H9 (cell line): ENCODE data around the gene DMRT1. TPM values are rescaled to one million over a fixed set of nuclear protein-coding genes. Genes with fewer than 3 reads are reported as not detected.

ENCODE experiments used
- DNase-seq: peaks from one replicate; pipeline ENCODE4 v3.0.0-alpha.2; 2017
- H2AFZ ChIP-seq: one replicate; pipeline ENCODE4 v1.6.1; 2013; ENCODE audit warnings: mild to moderate bottlenecking, low read length, control low read depth, moderate library complexity
- H2AK5ac ChIP-seq: 2 replicates; pipeline ENCODE4 v1.6.1; 2013; ENCODE audit warnings: low read length, control low read depth, mixed read lengths; ENCODE audit not compliant: insufficient read length
- H2BK120ac ChIP-seq: one replicate; pipeline ENCODE4 v1.6.1; 2013; ENCODE audit warnings: low read depth, mild to moderate bottlenecking, low read length, control low read depth, inconsistent platforms; ENCODE audit not compliant: poor library complexity, severe bottlenecking
- H2BK12ac ChIP-seq: 2 replicates; pipeline ENCODE4 v1.6.1; 2013; ENCODE audit warnings: low read length, control low read depth, mixed read lengths, low read depth; ENCODE audit not compliant: insufficient read length
- H2BK15ac ChIP-seq: 2 replicates; pipeline ENCODE4 v1.6.1; 2013; ENCODE audit warnings: low read depth, low read length, control low read depth
- H2BK20ac ChIP-seq: one replicate; pipeline ENCODE4 v1.6.1; 2013; ENCODE audit warnings: low read depth, mild to moderate bottlenecking, low read length, control low read depth, inconsistent platforms; ENCODE audit not compliant: poor library complexity, severe bottlenecking
- H2BK5ac ChIP-seq: 2 replicates; pipeline ENCODE4 v1.6.1; 2013; ENCODE audit warnings: low read length, control low read depth, mixed read lengths; ENCODE audit not compliant: insufficient read length
- H3K14ac ChIP-seq: 2 replicates; pipeline ENCODE4 v1.6.1; 2013; ENCODE audit warnings: low read length, control low read depth; ENCODE audit not compliant: insufficient read depth
- H3K18ac ChIP-seq: 2 replicates; pipeline ENCODE4 v1.6.1; 2013; ENCODE audit warnings: low read depth, mild to moderate bottlenecking, mixed read lengths, low read length, control low read depth; ENCODE audit not compliant: insufficient read length
- H3K23ac ChIP-seq: 2 replicates; pipeline ENCODE4 v1.6.1; 2013; ENCODE audit warnings: low read length, control low read depth, mixed read lengths, low read depth; ENCODE audit not compliant: insufficient read length
- H3K23me2 ChIP-seq: 2 replicates; pipeline ENCODE4 v1.6.1; 2013; ENCODE audit warnings: low read depth, mild to moderate bottlenecking, mixed read lengths, low read length, control low read depth; ENCODE audit not compliant: insufficient read length, poor library complexity, severe bottlenecking
- H3K27ac ChIP-seq: 2 replicates; pipeline ENCODE4 v1.5.1; 2013; ENCODE audit warnings: low read length, control low read depth, mixed read lengths, low read depth; ENCODE audit not compliant: insufficient read length
- H3K27me3 ChIP-seq: 2 replicates; pipeline ENCODE4 v1.6.1; 2013; ENCODE audit warnings: low read length, control low read depth, inconsistent platforms; ENCODE audit not compliant: insufficient read depth
- H3K4ac ChIP-seq: 2 replicates; pipeline ENCODE4 v1.6.1; 2013; ENCODE audit warnings: low read depth, mild to moderate bottlenecking, control low read depth, inconsistent platforms, low read length, moderate library complexity
- H3K4me1 ChIP-seq: 2 replicates; pipeline ENCODE4 v1.6.1; 2013; ENCODE audit warnings: low read length, control low read depth, inconsistent platforms; ENCODE audit not compliant: insufficient read depth
- H3K4me2 ChIP-seq: 2 replicates; pipeline ENCODE4 v1.6.1; 2013; ENCODE audit warnings: low read length, control low read depth, mixed read lengths; ENCODE audit not compliant: insufficient read length, insufficient read depth
- H3K56ac ChIP-seq: 2 replicates; pipeline ENCODE4 v1.6.1; 2013; ENCODE audit warnings: low read depth, mild to moderate bottlenecking, mixed read lengths, low read length, control low read depth; ENCODE audit not compliant: insufficient read length
- H3K79me1 ChIP-seq: 2 replicates; pipeline ENCODE4 v1.6.1; 2013; ENCODE audit warnings: low read depth, mild to moderate bottlenecking, moderate library complexity, low read length, control low read depth, inconsistent platforms; ENCODE audit not compliant: insufficient read depth, poor library complexity, severe bottlenecking
- H3K79me2 ChIP-seq: 2 replicates; pipeline ENCODE4 v1.6.1; 2013; ENCODE audit warnings: low read length, control low read depth, inconsistent platforms; ENCODE audit not compliant: insufficient read depth
- H3K9ac ChIP-seq: 2 replicates; pipeline ENCODE4 v1.6.1; 2013; ENCODE audit warnings: low read length, control low read depth, mixed read lengths; ENCODE audit not compliant: insufficient read length; ENCODE audit errors: extremely low read depth
- H3K9me3 ChIP-seq: one replicate; pipeline ENCODE4 v1.6.1; 2013; ENCODE audit warnings: low read depth, low read length, inconsistent platforms; ENCODE audit not compliant: control insufficient read depth
- H3T11ph ChIP-seq: one replicate; pipeline ENCODE4 v1.6.1; 2013; ENCODE audit warnings: mild to moderate bottlenecking, low read length, control low read depth, inconsistent platforms
- H4K20me1 ChIP-seq: one replicate; pipeline ENCODE4 v1.6.1; 2013; ENCODE audit not compliant: control insufficient read depth, insufficient read length, insufficient read depth
- H4K5ac ChIP-seq: 2 replicates; pipeline ENCODE4 v1.6.1; 2013; ENCODE audit warnings: low read depth, mild to moderate bottlenecking, mixed read lengths, low read length, control low read depth; ENCODE audit not compliant: insufficient read length
- H4K8ac ChIP-seq: replicated peaks from 2 replicates; pipeline ENCODE4 v1.6.1; 2013; ENCODE audit warnings: low read length, control low read depth, mixed read lengths, low read depth; ENCODE audit not compliant: insufficient read length
- H4K91ac ChIP-seq: 2 replicates; pipeline ENCODE4 v1.6.1; 2013; ENCODE audit warnings: low read depth, mild to moderate bottlenecking, moderate library complexity, mixed read lengths, low read length, control low read depth; ENCODE audit not compliant: insufficient read length
- H3K27ac Mint-ChIP-seq, 3 experiments: 2 replicates in 2 of 3; 3 replicates in 1 of 3; pipeline ENCODE4 v1.8.0; 2020 to 2021; ENCODE audit warnings: mixed read lengths in 3 of 3, mild to moderate bottlenecking in 1 of 3, moderate library complexity in 1 of 3
- H3K27me3 Mint-ChIP-seq: 2 replicates; pipeline ENCODE4 v1.8.0; 2021; ENCODE audit warnings: low read depth, mild to moderate bottlenecking, moderate library complexity, mixed read lengths
- H3K36me3 Mint-ChIP-seq, 3 experiments: 2 replicates in 2 of 3; 3 replicates in 1 of 3; pipeline ENCODE4 v1.8.0; 2020 to 2021; ENCODE audit warnings: low read depth in 3 of 3, mixed read lengths in 3 of 3; ENCODE audit not compliant: insufficient read depth in 1 of 3
- H3K4me1 Mint-ChIP-seq, 2 experiments: 2 replicates each; pipeline ENCODE4 v1.8.0; 2020; ENCODE audit warnings: mixed read lengths in 2 of 2
- H3K4me3 Mint-ChIP-seq, 2 experiments: 2 replicates in 1 of 2; 3 replicates in 1 of 2; pipeline ENCODE4 v1.8.0; 2020 to 2021; ENCODE audit warnings: mild to moderate bottlenecking in 2 of 2, mixed read lengths in 2 of 2, moderate library complexity in 1 of 2
- H3K9me3 Mint-ChIP-seq, 2 experiments: 2 replicates in 1 of 2; 3 replicates in 1 of 2; pipeline ENCODE4 v1.8.0; 2020; ENCODE audit warnings: mild to moderate bottlenecking in 2 of 2, mixed read lengths in 2 of 2, moderate library complexity in 1 of 2
- WGBS: extraction: QIAGEN DNeasy Blood & Tissue Kit; methylation state at CpG from one replicate; pipeline ENCODE4 v1.1.7; 2013; ENCODE audit warnings: missing lambda C conversion rate, low lambda C conversion rate, mixed read lengths; ENCODE audit not compliant: insufficient read length; ENCODE audit errors: extremely low coverage; 5-methylcytosine and 5-hydroxymethylcytosine counted together
- total RNA-seq: library from RNA; stranded (reverse); gene quantifications from 2 replicates; pipeline ENCODE4 v1.2.1, GENCODE V29; 2021
- TF ChIP-seq, protein P1 (sequence below): fragments of 200-600 bp; sonication (generic); conservative IDR thresholded peaks from 3 replicates; pipeline ENCODE4 v1.8.0; 2021; ENCODE audit warnings: antibody characterized with exemption, mild to moderate bottlenecking

DMRT1 gene
- total RNA-seq, 1 experiment from 2014 or later = not detected

DNA sequence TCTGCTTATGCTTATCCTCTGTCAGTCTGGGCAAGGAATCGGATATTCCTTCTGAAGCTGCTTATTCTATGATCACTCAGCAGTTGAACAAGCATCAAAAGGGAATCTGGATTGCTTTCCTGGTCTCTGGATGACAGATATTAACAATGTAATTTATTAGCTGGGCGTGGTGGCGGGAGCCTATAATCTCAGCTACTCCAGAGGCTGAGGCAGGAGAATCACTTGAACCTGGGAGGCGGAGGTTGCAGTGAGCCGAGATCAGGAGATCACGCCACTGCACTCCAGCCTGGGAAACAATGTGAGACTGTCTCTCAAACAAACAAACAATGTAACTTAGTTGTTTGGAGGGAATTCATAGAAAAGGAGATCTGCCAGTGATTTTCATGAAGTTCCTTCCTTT is 45.4 kb downstream of the DMRT1 start:
- H4K5ac ChIP-seq = no peak overlapping the region
- Mint-ChIP-seq H3K36me3 (no peaks in the 10 kb centered on the region), H3K27ac (no peak overlapping the region), H3K4me3 (no peak overlapping the region), H3K4me1 (peaks cover 0 to 4% of the 10 kb centered on the region in 2 experiments; a peak in 1 of 4 replicates), H3K27me3 (peaks cover 46% of the 10 kb centered on the region), H3K9me3 (no peaks in the 10 kb centered on the region)
- no peak overlapping the region for H2BK20ac ChIP-seq
- DNase-seq = no peak
- H4K91ac ChIP-seq = no peak overlapping the region
- no peak overlapping the region for H3T11ph ChIP-seq
- H3K4ac ChIP-seq = no peak overlapping the region
- no peaks in the 10 kb centered on the region for H3K27me3 ChIP-seq
- H3K9me3 ChIP-seq = no peaks in the 10 kb centered on the region
- WGBS = no CpG with 5 or more reads among the region's 6 CpGs
- H4K20me1 ChIP-seq = no peaks in the 10 kb centered on the region
- TF ChIP-seq, protein P1, sequence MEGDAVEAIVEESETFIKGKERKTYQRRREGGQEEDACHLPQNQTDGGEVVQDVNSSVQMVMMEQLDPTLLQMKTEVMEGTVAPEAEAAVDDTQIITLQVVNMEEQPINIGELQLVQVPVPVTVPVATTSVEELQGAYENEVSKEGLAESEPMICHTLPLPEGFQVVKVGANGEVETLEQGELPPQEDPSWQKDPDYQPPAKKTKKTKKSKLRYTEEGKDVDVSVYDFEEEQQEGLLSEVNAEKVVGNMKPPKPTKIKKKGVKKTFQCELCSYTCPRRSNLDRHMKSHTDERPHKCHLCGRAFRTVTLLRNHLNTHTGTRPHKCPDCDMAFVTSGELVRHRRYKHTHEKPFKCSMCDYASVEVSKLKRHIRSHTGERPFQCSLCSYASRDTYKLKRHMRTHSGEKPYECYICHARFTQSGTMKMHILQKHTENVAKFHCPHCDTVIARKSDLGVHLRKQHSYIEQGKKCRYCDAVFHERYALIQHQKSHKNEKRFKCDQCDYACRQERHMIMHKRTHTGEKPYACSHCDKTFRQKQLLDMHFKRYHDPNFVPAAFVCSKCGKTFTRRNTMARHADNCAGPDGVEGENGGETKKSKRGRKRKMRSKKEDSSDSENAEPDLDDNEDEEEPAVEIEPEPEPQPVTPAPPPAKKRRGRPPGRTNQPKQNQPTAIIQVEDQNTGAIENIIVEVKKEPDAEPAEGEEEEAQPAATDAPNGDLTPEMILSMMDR = no peak
- H2BK12ac ChIP-seq = no peak overlapping the region
- no peak overlapping the region for H3K9ac ChIP-seq
- no peaks in the 10 kb centered on the region for H3K23me2 ChIP-seq
- H3K14ac ChIP-seq = no peak overlapping the region
- no peak overlapping the region for H3K27ac ChIP-seq
- no peak overlapping the region for H3K18ac ChIP-seq
- no peak overlapping the region for H2BK5ac ChIP-seq
- no peak overlapping the region for H4K8ac ChIP-seq
- no peaks in the 10 kb centered on the region for H3K79me1 ChIP-seq
- H3K79me2 ChIP-seq = no peaks in the 10 kb centered on the region
- no peak overlapping the region for H3K23ac ChIP-seq
- no peaks in the 10 kb centered on the region for H3K4me1 ChIP-seq
- H3K4me2 ChIP-seq = no peak overlapping the region
- H2AK5ac ChIP-seq = no peak overlapping the region
- H2BK15ac ChIP-seq = no peak overlapping the region
- no peak overlapping the region for H3K56ac ChIP-seq
- H2AFZ ChIP-seq = no peak overlapping the region
- H2BK120ac ChIP-seq = no peak overlapping the region
